ENCODE results near the gene SLC23A2.

Gene SLC23A2

GRCh38 chr20:4813076-4813862 lies 188.0 kb downstream of the SLC23A2 start:
- peaks cover 66 to 97% of the 10 kb centered on the region in 2 donors for H3K4me1 Mint-ChIP-seq
- H3K36me3 Mint-ChIP-seq = peaks cover 50 to 80% of the 10 kb centered on the region in 2 donors
- peak overlapping the region; percentile 100 for H3K27ac Mint-ChIP-seq
- H3K9me3 Mint-ChIP-seq = peaks cover 4% of the 10 kb centered on the region in 2 donors
- no peaks in the 10 kb centered on the region for H3K27me3 Mint-ChIP-seq
- DNase-seq (peak; percentile 81), ATAC-seq (replicated peaks) (peak; percentile 46 to 51)
- peak overlapping the region; percentile 88 to 93 for H3K4me3 Mint-ChIP-seq

GRCh38 chr20:4812641-4813075 lies 188.7 kb downstream of the SLC23A2 start:
- Mint-ChIP-seq H3K4me3 (peak overlapping the region; percentile 88 to 93), H3K36me3 (peaks cover 48 to 81% of the 10 kb centered on the region in 2 donors), H3K4me1 (peaks cover 72 to 97% of the 10 kb centered on the region in 2 donors), H3K27me3 (no peaks in the 10 kb centered on the region), H3K27ac (peak overlapping the region; percentile 100), H3K9me3 (peaks cover 4% of the 10 kb centered on the region in 2 donors)
- ATAC-seq (replicated peaks) (peak; percentile 23 to 24), DNase-seq (peak; percentile 65)

DNA sequence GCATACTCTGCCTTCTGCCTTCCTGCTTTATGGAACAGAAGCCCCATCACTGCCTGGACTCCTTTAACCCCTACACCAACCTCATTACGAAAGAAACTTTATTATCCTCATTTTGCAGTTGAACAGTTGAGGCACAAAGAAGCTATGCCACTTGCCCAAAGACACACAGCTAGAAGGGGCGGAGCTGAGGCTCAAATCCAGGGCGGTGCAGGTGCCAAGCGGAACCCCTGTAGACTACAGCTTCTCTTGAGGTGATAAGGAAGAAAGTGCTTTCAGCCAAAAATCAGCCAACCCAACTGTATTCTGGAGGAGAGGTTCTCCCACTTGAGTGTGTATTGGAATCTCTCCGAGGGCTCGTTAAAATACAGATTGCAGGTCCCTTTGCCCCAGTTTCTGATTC lies 189.1 kb downstream of the SLC23A2 start:
- peak overlapping the region; percentile 88 to 93 for H3K4me3 Mint-ChIP-seq
- H3K27ac Mint-ChIP-seq = peak overlapping the region; percentile 100
- no peaks in the 10 kb centered on the region for H3K27me3 Mint-ChIP-seq
- peaks cover 4% of the 10 kb centered on the region in 2 donors for H3K9me3 Mint-ChIP-seq
- no peak for ATAC-seq (replicated peaks)
- DNase-seq = no peak
- H3K4me1 Mint-ChIP-seq = peaks cover 70 to 97% of the 10 kb centered on the region in 2 donors
- peaks cover 47 to 79% of the 10 kb centered on the region in 2 donors for H3K36me3 Mint-ChIP-seq

DNA sequence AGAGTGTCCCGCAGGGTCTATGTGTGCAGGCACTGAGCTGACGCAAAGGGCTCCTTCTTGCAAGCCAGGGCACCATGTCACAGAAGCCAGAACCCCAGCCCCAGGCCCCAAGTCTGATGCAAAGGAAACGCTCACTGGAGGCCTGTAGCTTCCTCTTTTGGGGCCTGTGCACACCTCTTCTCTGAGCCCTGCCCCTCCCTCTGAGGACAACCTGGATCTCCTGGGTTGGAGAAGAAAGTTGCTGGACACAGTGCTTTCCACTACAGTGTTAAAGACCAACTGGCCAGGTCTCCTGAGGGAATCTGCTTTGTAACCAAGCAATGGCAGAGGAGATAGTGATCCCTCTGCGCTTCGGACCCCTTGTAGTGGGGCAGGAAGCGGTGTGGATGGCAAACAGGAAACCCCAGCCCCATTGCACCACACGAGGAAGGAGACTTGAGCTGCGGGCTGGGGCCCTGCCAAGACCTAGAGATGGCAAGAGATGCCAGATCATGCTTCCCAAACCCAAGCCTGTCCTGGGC lies 189.6 kb downstream of the SLC23A2 start:
- ATAC-seq (replicated peaks) (no peak), DNase-seq (peak; percentile 48)
- Mint-ChIP-seq H3K4me3 (peak overlapping the region; percentile 88 to 93), H3K27ac (peak overlapping the region; percentile 100), H3K27me3 (no peaks in the 10 kb centered on the region), H3K9me3 (peaks cover 4% of the 10 kb centered on the region in 2 donors), H3K36me3 (peaks cover 49 to 78% of the 10 kb centered on the region in 2 donors), H3K4me1 (peaks cover 69 to 100% of the 10 kb centered on the region in 2 donors)

GRCh38 chr20:4811257-4811656 lies 190.1 kb downstream of the SLC23A2 start:
- peak overlapping the region; percentile 100 for H3K27ac Mint-ChIP-seq
- ATAC-seq (replicated peaks) = no peak
- H3K4me3 Mint-ChIP-seq = peak overlapping the region; percentile 88 to 93
- H3K9me3 Mint-ChIP-seq = peaks cover 2 to 3% of the 10 kb centered on the region in 2 donors
- no peak for DNase-seq
- H3K27me3 Mint-ChIP-seq = no peaks in the 10 kb centered on the region
- peaks cover 72 to 100% of the 10 kb centered on the region in 2 donors for H3K4me1 Mint-ChIP-seq
- H3K36me3 Mint-ChIP-seq = peaks cover 50 to 77% of the 10 kb centered on the region in 2 donors

DNA sequence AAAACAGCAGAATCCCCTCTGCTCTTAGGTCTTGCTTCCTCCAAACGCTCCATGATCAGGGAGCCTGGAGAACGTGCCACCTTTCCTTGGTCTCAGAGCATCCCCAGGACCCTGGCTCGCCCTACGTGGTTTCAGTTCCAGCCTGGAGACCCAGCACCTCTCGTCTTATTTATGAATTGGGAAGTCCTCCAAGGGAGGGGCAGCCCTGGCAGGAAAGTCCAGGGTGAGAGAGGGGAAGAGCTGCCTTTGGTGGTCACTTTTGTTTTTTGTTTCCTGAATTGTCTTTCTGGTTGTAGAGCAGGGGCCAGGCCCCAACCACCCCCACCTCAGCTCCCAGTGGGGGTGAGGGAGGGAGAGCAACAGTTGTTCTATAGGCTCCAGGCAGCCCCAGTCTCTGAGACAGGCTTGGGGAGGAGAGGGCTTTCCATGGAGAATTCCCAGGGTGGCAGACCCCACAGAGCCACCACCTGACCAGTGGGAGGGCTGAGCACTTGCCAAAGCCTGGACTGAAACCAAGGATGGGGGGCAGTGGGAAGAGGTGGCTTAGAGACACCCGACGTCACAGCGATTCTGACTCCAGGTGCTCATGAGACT lies 190.8 kb downstream of the SLC23A2 start:
- DNase-seq (no peak), ATAC-seq (replicated peaks) (no peak)
- peak overlapping the region; percentile 100 for H3K27ac Mint-ChIP-seq
- H3K4me1 Mint-ChIP-seq = peaks cover 76 to 100% of the 10 kb centered on the region in 2 donors
- peak overlapping the region; percentile 49 to 93 for H3K4me3 Mint-ChIP-seq
- H3K9me3 Mint-ChIP-seq = peaks cover 0 to under 1% of the 10 kb centered on the region in 2 donors
- H3K36me3 Mint-ChIP-seq = peaks cover 49 to 77% of the 10 kb centered on the region in 2 donors
- no peaks in the 10 kb centered on the region for H3K27me3 Mint-ChIP-seq

DNA sequence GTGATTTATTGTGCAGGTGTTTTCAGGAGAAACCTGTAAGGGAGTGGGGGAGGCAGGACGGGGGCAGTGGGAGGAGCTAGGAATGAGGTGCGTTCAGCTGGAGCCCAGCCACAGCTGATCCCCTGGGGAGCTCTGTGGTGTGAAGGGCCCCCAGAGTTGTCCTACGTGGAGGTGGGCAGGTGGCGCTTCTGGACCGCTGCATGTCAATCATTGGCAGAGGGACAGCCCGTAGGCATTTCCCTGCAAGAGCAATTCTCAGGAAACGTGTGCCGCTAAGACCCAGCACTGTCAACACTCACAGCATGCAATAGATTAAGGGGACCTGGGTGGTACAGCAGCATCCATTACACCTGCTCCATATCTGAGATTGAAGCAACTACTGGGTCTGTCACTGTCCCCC lies 191.6 kb downstream of the SLC23A2 start:
- H3K9me3 Mint-ChIP-seq = no peaks in the 10 kb centered on the region
- H3K27me3 Mint-ChIP-seq = no peaks in the 10 kb centered on the region
- DNase-seq (peak; percentile 77), ATAC-seq (replicated peaks) (peak; percentile 7 to 18)
- peak overlapping the region; percentile 49 to 93 for H3K4me3 Mint-ChIP-seq
- H3K27ac Mint-ChIP-seq = peak overlapping the region; percentile 100
- peaks cover 55 to 78% of the 10 kb centered on the region in 2 donors for H3K36me3 Mint-ChIP-seq
- H3K4me1 Mint-ChIP-seq = peaks cover 76 to 100% of the 10 kb centered on the region in 2 donors

DNA sequence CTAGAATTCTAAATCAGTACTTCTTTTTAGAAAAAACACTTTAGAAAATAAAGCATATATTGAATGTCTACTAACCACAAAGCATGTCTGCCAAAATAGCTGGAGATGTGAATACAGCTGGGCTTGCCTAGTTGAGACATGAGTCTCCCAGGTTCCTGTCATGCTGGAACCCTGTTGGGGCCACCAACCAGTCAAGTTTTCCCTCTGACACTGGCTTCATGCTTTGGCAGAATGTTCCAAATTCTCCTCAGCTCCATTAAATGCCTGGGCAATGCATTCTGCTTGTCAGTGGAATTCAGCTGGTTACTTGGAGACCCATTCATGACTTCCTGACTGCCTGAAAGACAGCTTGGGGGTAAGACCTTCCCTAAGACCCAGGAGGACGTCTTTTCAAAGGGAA lies 192.4 kb downstream of the SLC23A2 start:
- ATAC-seq (replicated peaks) = no peak
- Mint-ChIP-seq H3K4me3 (peak overlapping the region in 1 of 2 donors; percentile 49), H3K9me3 (no peaks in the 10 kb centered on the region), H3K4me1 (peaks cover 74 to 96% of the 10 kb centered on the region in 2 donors), H3K36me3 (peaks cover 55 to 76% of the 10 kb centered on the region in 2 donors), H3K27ac (peak overlapping the region; percentile 100), H3K27me3 (no peaks in the 10 kb centered on the region)
- no peak for DNase-seq

GRCh38 chr20:4805663-4806449 lies 195.5 kb downstream of the SLC23A2 start:
- H3K27me3 Mint-ChIP-seq = no peaks in the 10 kb centered on the region
- H3K27ac Mint-ChIP-seq = peak overlapping the region; percentile 91
- peak; percentile 55 for DNase-seq
- ATAC-seq (replicated peaks) = peak; percentile 68 to 72
- H3K9me3 Mint-ChIP-seq = no peaks in the 10 kb centered on the region
- peaks cover 58 to 71% of the 10 kb centered on the region in 2 donors for H3K36me3 Mint-ChIP-seq
- peak overlapping the region; percentile 46 to 64 for H3K4me3 Mint-ChIP-seq
- H3K4me1 Mint-ChIP-seq = peaks cover 56 to 86% of the 10 kb centered on the region in 2 donors

- peaks cover 71 to 75% of the 10 kb centered on the region in 2 donors for H3K36me3 Mint-ChIP-seq
- DNase-seq = no peak
Observed at GRCh38 chr20:4802527-4802926, 198.8 kb downstream of the SLC23A2 start.

More at GRCh38 chr20:4802527-4802926, 198.8 kb downstream of the SLC23A2 start:
- H3K4me3 Mint-ChIP-seq = no peak overlapping the region
- no peak overlapping the region for H3K27ac Mint-ChIP-seq
- ATAC-seq (replicated peaks) = no peak
- H3K27me3 Mint-ChIP-seq = no peaks in the 10 kb centered on the region
- peaks cover 48 to 86% of the 10 kb centered on the region in 2 donors for H3K4me1 Mint-ChIP-seq
- H3K9me3 Mint-ChIP-seq = no peaks in the 10 kb centered on the region
